B cell (primary cell): ENCODE results near the gene LRRC2. TPM values are rescaled to one million over a fixed set of nuclear protein-coding genes. Genes with fewer than 3 reads are reported as not detected.

Experiments used
- ATAC-seq: fragments of 200-7000 bp; cut with Tn5 transposase; one replicate; pipeline ENCODE4 v1.10.0; 2021; ENCODE audit warnings: low read depth, mild to moderate bottlenecking, moderate number of reproducible peaks, moderate library complexity
- CTCF ChIA-PET: fragments of 350-600 bp; sonication (Branson Sonifier 250); formaldehyde crosslinking; loops from one replicate; lab custom pipeline; 2021; ENCODE audit warnings: antibody characterized with exemption, inconsistent platforms; lab: Charles Lee
- POLR2A ChIA-PET: fragments of 350-600 bp; sonication (Branson Sonifier 250); formaldehyde crosslinking; loops from one replicate; lab custom pipeline; 2021; ENCODE audit warnings: antibody characterized with exemption; lab: Charles Lee
- DNase-seq: peaks from one replicate; pipeline ENCODE4 v3.0.0; 2013
- H2AFZ ChIP-seq: 2 replicates; pipeline ENCODE4 v1.6.1; 2012; ENCODE audit warnings: mild to moderate bottlenecking, low read depth, low read length; ENCODE audit not compliant: insufficient read depth, poor library complexity, severe bottlenecking
- H3K27ac ChIP-seq, 2 donors: 1 replicate in 1 of 2; 2 replicates in 1 of 2; pipeline ENCODE4 v1.5.1; 2012 to 2013; ENCODE audit warnings: low read length in 2 of 2, mild to moderate bottlenecking in 2 of 2, moderate library complexity in 1 of 2
- H3K27me3 ChIP-seq, 4 experiments: fragments of 200-600 bp in 1 of 4; sonication (generic) in 1 of 4; replicated peaks in 1 of 4; 1 replicate in 2 of 4; 2 replicates in 2 of 4; pipeline versions ENCODE4 v1.6.1 to v1.7.0; 2013 to 2016; ENCODE audit warnings: low read length in 3 of 4, mild to moderate bottlenecking in 2 of 4, mixed read lengths in 1 of 4, moderate library complexity in 1 of 4; ENCODE audit not compliant: insufficient read depth in 4 of 4, control insufficient read depth in 3 of 4; ENCODE audit errors: control extremely low read depth in 1 of 4
- H3K36me3 ChIP-seq, 2 experiments: replicated peaks in 1 of 2; 1 replicate in 1 of 2; 2 replicates in 1 of 2; pipeline versions ENCODE4 v1.6.1 to v1.7.1; 2013; ENCODE audit warnings: low read length in 1 of 2; ENCODE audit not compliant: insufficient read depth in 2 of 2, control insufficient read depth in 1 of 2; ENCODE audit errors: control extremely low read depth in 1 of 2, extremely low read depth in 1 of 2
- H3K4me1 ChIP-seq, 2 donors: fragments of 200-600 bp in 1 of 2; sonication (generic) in 1 of 2; 1 replicate in 1 of 2; 2 replicates in 1 of 2; pipeline versions ENCODE4 v1.5.1 to v1.6.1; 2013 to 2017; ENCODE audit warnings: low read length in 2 of 2; ENCODE audit not compliant: control insufficient read depth in 2 of 2, insufficient read depth in 2 of 2
- H3K4me2 ChIP-seq: replicated peaks from 2 replicates; pipeline ENCODE3; 2012; ENCODE audit warnings: mild to moderate bottlenecking, low read depth, low read length; ENCODE audit not compliant: poor library complexity, severe bottlenecking
- H3K4me3 ChIP-seq, 5 experiments: fragments of 200-600 bp in 1 of 5; sonication (generic) in 1 of 5; 1 replicate in 3 of 5; 2 replicates in 2 of 5; pipeline versions ENCODE4 v1.5.1 to v1.7.0; 2011 to 2016; ENCODE audit warnings: low read length in 4 of 5, mild to moderate bottlenecking in 4 of 5, low read depth in 2 of 5, control low read depth in 1 of 5, moderate library complexity in 1 of 5; ENCODE audit not compliant: insufficient read depth in 1 of 5; ENCODE audit errors: control extremely low read depth in 1 of 5, extremely low read depth in 1 of 5
- H3K79me2 ChIP-seq: fragments of 200-600 bp; sonication (generic); one replicate; pipeline ENCODE4 v1.6.0; 2016; ENCODE audit warnings: low read length; ENCODE audit not compliant: control insufficient read depth, insufficient read depth
- H3K9ac ChIP-seq: fragments of 200-600 bp; sonication (generic); 2 replicates; pipeline ENCODE4 v1.6.1; 2017; ENCODE audit warnings: mild to moderate bottlenecking, low read length, moderate library complexity
- H3K9me3 ChIP-seq, 3 donors: one replicate each; pipeline versions ENCODE4 v1.6.1 to v1.7.1; 2013; ENCODE audit warnings: low read length in 2 of 3; ENCODE audit not compliant: control insufficient read depth in 2 of 3, insufficient read depth in 1 of 3; ENCODE audit errors: control extremely low read depth in 1 of 3
- H4K20me1 ChIP-seq: 2 replicates; pipeline ENCODE4 v1.6.0; 2012; ENCODE audit warnings: mild to moderate bottlenecking, low read length; ENCODE audit not compliant: insufficient read depth, control insufficient read depth, poor library complexity, severe bottlenecking
- H3K27ac Mint-ChIP-seq: one replicate; pipeline ENCODE4 v1.8.0; 2021; ENCODE audit warnings: mixed read lengths
- H3K27me3 Mint-ChIP-seq: one replicate; pipeline ENCODE4 v1.8.0; 2021; ENCODE audit warnings: mixed read lengths
- H3K4me1 Mint-ChIP-seq: one replicate; pipeline ENCODE4 v1.8.0; 2021; ENCODE audit warnings: mixed read lengths
- H3K4me3 Mint-ChIP-seq: one replicate; pipeline ENCODE4 v1.8.0; 2021; ENCODE audit warnings: mixed read lengths
- H3K9me3 Mint-ChIP-seq: one replicate; pipeline ENCODE4 v1.8.0; 2022; ENCODE audit warnings: mixed read lengths; ENCODE audit not compliant: insufficient read depth
- EZH2 ChIP-seq: IDR thresholded peaks from 2 replicates; pipeline ENCODE4 v1.6.1; 2012; ENCODE audit warnings: borderline replicate concordance, low read depth, mild to moderate bottlenecking, moderate library complexity, low read length; ENCODE audit not compliant: insufficient read depth, poor library complexity, severe bottlenecking
- WGBS: methylation state at CpG from one replicate; pipeline ENCODE4 v1.1.5; 2013; ENCODE audit warnings: missing lambda C conversion rate; ENCODE audit not compliant: insufficient coverage; 5-methylcytosine and 5-hydroxymethylcytosine counted together
- intact Hi-C: fragments of 100-400 bp; cut with micrococcal nuclease; formaldehyde crosslinking; loops from one replicate; pipeline ENCODE4 v1.10.0; 2022
- polyA plus RNA-seq: library from polyadenylated mRNA; depleted of rRNA; stranded (reverse); fragments of >200 nt; gene quantifications from 2 replicates; pipeline ENCODE4 v1.2.3, GENCODE V29; 2012
- total RNA-seq, 2 donors: library from RNA; stranded (reverse); fragments of 120-200 nt in 1 of 2; gene quantifications; 1 replicate in 1 of 2; 2 replicates in 1 of 2; pipeline versions ENCODE4 v1.2.3 to v1.2.4, GENCODE V29; 2013 to 2022
- TF ChIP-seq, protein P1 (sequence below): fragments of 200-600 bp; IDR thresholded peaks from one replicate; pipeline ENCODE4 v1.8.0; 2022; ENCODE audit warnings: antibody characterized with exemption, mild to moderate bottlenecking

The LRRC2 gene
- total and polyA plus RNA-seq, 2 donors (not counting 1 experiment from before 2014, with no cell fraction given): 0.04 TPM; not detected in 1

DNA sequence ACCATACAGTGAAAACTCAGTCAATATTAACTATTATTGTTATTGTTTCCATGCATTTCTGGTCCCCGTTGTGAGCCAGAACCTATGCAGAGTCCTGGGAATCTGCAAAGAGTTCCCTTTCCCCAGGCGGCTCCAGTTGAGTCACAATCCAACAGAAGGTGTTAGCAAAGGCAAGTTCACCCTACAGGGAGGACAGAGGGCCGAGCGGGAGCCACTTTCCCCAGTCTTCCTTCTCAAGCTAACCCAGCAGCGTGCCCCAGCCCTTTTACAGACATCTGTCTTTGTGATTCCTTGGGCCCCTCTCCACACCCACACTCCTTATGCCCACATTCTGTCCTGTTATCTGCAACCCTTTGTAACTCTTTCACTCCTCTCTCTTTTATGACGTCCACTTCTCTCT, 88.3 kb downstream of the LRRC2 start:
- Mint-ChIP-seq H3K9me3 (no peaks in the 10 kb centered on the region), H3K27me3 (peaks cover 47% of the 10 kb centered on the region), H3K4me3 (no peak overlapping the region), H3K4me1 (no peaks in the 10 kb centered on the region), H3K27ac (peak overlapping the region; percentile 3)
- no peak overlapping the region for H3K4me3 ChIP-seq
- ChIA-PET POLR2A (no interaction called here), CTCF (no interaction called here)
- no peaks in the 10 kb centered on the region for H3K36me3 ChIP-seq
- no peaks in the 10 kb centered on the region for H3K4me1 ChIP-seq
- no peak overlapping the region for H3K27ac ChIP-seq
- no peak overlapping the region for H3K9ac ChIP-seq
- H3K9me3 ChIP-seq: no peaks in the 10 kb centered on the region
- TF ChIP-seq EZH2: no peak
- TF ChIP-seq, protein P1, sequence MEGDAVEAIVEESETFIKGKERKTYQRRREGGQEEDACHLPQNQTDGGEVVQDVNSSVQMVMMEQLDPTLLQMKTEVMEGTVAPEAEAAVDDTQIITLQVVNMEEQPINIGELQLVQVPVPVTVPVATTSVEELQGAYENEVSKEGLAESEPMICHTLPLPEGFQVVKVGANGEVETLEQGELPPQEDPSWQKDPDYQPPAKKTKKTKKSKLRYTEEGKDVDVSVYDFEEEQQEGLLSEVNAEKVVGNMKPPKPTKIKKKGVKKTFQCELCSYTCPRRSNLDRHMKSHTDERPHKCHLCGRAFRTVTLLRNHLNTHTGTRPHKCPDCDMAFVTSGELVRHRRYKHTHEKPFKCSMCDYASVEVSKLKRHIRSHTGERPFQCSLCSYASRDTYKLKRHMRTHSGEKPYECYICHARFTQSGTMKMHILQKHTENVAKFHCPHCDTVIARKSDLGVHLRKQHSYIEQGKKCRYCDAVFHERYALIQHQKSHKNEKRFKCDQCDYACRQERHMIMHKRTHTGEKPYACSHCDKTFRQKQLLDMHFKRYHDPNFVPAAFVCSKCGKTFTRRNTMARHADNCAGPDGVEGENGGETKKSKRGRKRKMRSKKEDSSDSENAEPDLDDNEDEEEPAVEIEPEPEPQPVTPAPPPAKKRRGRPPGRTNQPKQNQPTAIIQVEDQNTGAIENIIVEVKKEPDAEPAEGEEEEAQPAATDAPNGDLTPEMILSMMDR: no peak
- 91% methylated on average over 6 of the region's 6 CpGs for WGBS
- DNase-seq: no peak
- ATAC-seq: no peak
- H3K4me2 ChIP-seq: no peak overlapping the region
- no peak overlapping the region for H2AFZ ChIP-seq
- intact Hi-C loops: no loop called here
- H3K79me2 ChIP-seq: no peaks in the 10 kb centered on the region
- H3K27me3 ChIP-seq: peaks cover 0 to 14% (median 9%) of the 10 kb centered on the region in 4 experiments
- no peaks in the 10 kb centered on the region for H4K20me1 ChIP-seq

DNA sequence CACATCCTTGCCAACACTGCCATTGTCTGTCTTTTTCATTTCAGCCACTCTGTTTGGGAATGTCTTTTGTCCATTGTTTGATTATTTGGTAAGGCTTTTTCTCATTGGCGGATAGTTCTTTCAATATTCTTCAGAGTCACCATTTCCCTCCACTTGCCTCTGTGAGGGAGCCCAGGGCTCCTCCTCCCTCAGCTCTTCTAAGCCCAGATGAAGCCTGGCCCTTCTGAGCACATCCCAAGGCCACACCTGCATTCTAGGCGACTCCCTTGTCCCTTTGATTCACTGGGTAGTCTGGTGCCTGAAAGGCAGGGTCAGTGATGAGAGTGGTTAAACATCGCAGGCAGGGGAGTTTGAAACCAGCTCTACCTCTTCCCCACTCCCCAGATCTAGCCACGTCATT, 89.0 kb downstream of the LRRC2 start:
- Mint-ChIP-seq H3K27me3 (peaks cover 48% of the 10 kb centered on the region), H3K27ac (no peak overlapping the region), H3K4me3 (no peak overlapping the region), H3K9me3 (no peaks in the 10 kb centered on the region), H3K4me1 (no peaks in the 10 kb centered on the region)
- no peaks in the 10 kb centered on the region for H3K79me2 ChIP-seq
- POLR2A ChIA-PET: no interaction called here
- peaks cover 0 to 14% (median 9%) of the 10 kb centered on the region in 4 experiments for H3K27me3 ChIP-seq
- intact Hi-C loops: no loop called here
- no peak for ATAC-seq
- no peak overlapping the region for H3K9ac ChIP-seq
- H3K27ac ChIP-seq: no peak overlapping the region
- H3K36me3 ChIP-seq: no peaks in the 10 kb centered on the region
- DNase-seq: no peak
- no peaks in the 10 kb centered on the region for H3K4me1 ChIP-seq
- no peaks in the 10 kb centered on the region for H4K20me1 ChIP-seq
- no peak overlapping the region for H3K4me3 ChIP-seq
- H2AFZ ChIP-seq: no peak overlapping the region
- no peaks in the 10 kb centered on the region for H3K9me3 ChIP-seq
- no peak overlapping the region for H3K4me2 ChIP-seq
- no CpG with 5 or more reads among the region's 4 CpGs for WGBS
- TF ChIP-seq, protein P1: no peak
- no peak for TF ChIP-seq EZH2
- CTCF ChIA-PET: interaction anchor here (2.7 kb wide), 1 partner anchor 12 kb away, joined by 15 read pairs; no protein-coding TSS in a partner anchor
